T-helper 17 cell (primary cell): ENCODE measurements around the gene FTCD. TPM values are rescaled to one million over a fixed set of nuclear protein-coding genes. Genes with fewer than 3 reads are reported as not detected.
"Not testable (repeated sequence)": the region's sequence is repeated elsewhere in the genome, so short reads cannot be mapped to it uniquely, and the experiment has no call there.

Experiments
- ATAC-seq: fragments of 150-1000 bp; cut with Tn5 transposase; 2 replicates; pipeline ENCODE4 v1.10.0; 2021; ENCODE audit warnings: mild to moderate bottlenecking, moderate library complexity
- DNase-seq, 3 donors: peaks; one replicate each; pipeline versions ENCODE4 v3.0.0 to v3.0.0-alpha.2; 2020 to 2021
- H3K9me3 ChIP-seq: one replicate; pipeline ENCODE4 v1.7.0; 2013; ENCODE audit warnings: low read length, mild to moderate bottlenecking; ENCODE audit not compliant: control insufficient read depth, poor library complexity, severe bottlenecking
- H3K27ac Mint-ChIP-seq: one replicate; pipeline ENCODE4 v1.8.0; 2022; ENCODE audit warnings: mild to moderate bottlenecking, moderate library complexity, mixed read lengths
- H3K27me3 Mint-ChIP-seq: one replicate; pipeline ENCODE4 v1.8.0; 2022; ENCODE audit warnings: mixed read lengths
- H3K36me3 Mint-ChIP-seq: one replicate; pipeline ENCODE4 v1.8.0; 2022; ENCODE audit warnings: low read depth, mixed read lengths
- H3K4me1 Mint-ChIP-seq: one replicate; pipeline ENCODE4 v1.8.0; 2022; ENCODE audit warnings: mild to moderate bottlenecking, mixed read lengths
- H3K4me3 Mint-ChIP-seq: one replicate; pipeline ENCODE4 v1.8.0; 2022; ENCODE audit warnings: mild to moderate bottlenecking, moderate library complexity, mixed read lengths
- total RNA-seq, 4 donors: library from RNA in 2 of 4; stranded (reverse) in 2 of 4; gene quantifications; one replicate each; pipeline ENCODE4 v1.2.3 and lab custom pipeline; 2022 to 2026

FTCD gene
- total RNA-seq, 2 donors from 2014 or later: 1.1 TPM; not detected in 1

DNA sequence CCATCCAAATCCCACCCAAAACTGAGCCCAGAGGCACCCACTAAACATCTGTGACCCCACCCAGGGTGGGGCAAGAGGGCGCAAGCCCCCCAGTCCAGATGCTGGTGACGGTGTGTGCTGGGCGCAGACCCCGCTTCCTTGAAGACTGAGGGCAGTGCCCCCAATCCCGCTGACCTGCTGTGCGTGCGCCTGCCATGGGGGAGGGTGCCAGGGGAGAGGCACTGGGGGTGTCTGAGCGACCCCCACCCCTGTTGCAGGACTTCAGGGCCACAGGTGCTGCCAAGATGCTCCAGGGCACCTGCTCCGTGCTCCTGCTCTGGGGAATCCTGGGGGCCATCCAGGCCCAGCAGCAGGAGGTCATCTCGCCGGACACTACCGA lies 44.2 kb downstream of the FTCD start:
- Mint-ChIP-seq H3K27me3 (peaks cover 8% of the 10 kb centered on the region), H3K4me1 (no peaks in the 10 kb centered on the region), H3K4me3 (no peak overlapping the region), H3K36me3 (no peaks in the 10 kb centered on the region), H3K27ac (no peak overlapping the region)
- DNase-seq (peak in 1 of 3 donors; percentile 3), ATAC-seq (no peak)
- peaks cover 3% of the 10 kb centered on the region for H3K9me3 ChIP-seq

GRCh38 chr21:46110499-46111192 lies 44.7 kb downstream of the FTCD start:
- H3K27me3 Mint-ChIP-seq: peaks cover 8% of the 10 kb centered on the region
- DNase-seq: peak in 1 of 3 donors; percentile 4

GRCh38 chr21:46109313-46110221 lies 45.8 kb downstream of the FTCD start:
- no peak overlapping the region for H3K27ac Mint-ChIP-seq
- H3K4me1 Mint-ChIP-seq: no peaks in the 10 kb centered on the region
- DNase-seq: peak in 2 of 3 donors; percentile 4 to 8
- no peak overlapping the region for H3K4me3 Mint-ChIP-seq
- H3K36me3 Mint-ChIP-seq: no peaks in the 10 kb centered on the region
- no peak for ATAC-seq
- peaks cover 3% of the 10 kb centered on the region for H3K9me3 ChIP-seq
- peaks cover 8% of the 10 kb centered on the region for H3K27me3 Mint-ChIP-seq

More at GRCh38 chr21:46110499-46111192, 44.7 kb downstream of the FTCD start:
- H3K36me3 Mint-ChIP-seq: no peaks in the 10 kb centered on the region
- H3K4me1 Mint-ChIP-seq: no peaks in the 10 kb centered on the region
- ATAC-seq: no peak
- H3K9me3 ChIP-seq: peaks cover 3% of the 10 kb centered on the region
- no peak overlapping the region for H3K27ac Mint-ChIP-seq
- no peak overlapping the region for H3K4me3 Mint-ChIP-seq

DNA sequence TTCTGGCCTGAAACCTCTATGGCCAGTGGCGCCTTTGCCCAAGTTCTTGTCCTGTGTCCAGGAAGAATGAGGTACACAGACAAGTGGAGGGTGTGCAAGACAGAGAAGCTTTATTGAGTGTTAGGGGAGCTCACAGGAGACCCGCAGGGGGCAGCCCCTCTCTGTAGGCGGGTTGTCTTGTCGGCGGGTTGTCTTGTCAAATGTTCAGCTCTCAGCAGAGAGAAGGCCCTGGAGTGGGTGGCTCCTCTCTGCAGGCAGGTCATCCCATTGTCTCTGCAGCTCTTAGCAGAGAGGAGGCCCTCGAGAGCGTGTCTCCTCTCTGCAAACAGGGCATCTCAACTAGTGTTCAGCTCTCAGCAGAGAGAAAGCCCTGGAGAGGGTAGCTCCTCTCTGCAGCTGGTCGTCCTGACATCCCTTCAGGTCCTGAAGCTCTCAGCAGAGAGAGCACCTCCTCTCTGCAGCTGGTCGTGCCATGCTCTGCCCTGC lies 46.5 kb downstream of the FTCD start:
- no peaks in the 10 kb centered on the region for H3K4me1 Mint-ChIP-seq
- ATAC-seq (no peak), DNase-seq (no peak)
- H3K4me3 Mint-ChIP-seq: no peak overlapping the region
- no peaks in the 10 kb centered on the region for H3K36me3 Mint-ChIP-seq
- no peak overlapping the region for H3K27ac Mint-ChIP-seq
- H3K9me3 ChIP-seq: peaks cover 3% of the 10 kb centered on the region
- H3K27me3 Mint-ChIP-seq: peaks cover 8% of the 10 kb centered on the region

DNA sequence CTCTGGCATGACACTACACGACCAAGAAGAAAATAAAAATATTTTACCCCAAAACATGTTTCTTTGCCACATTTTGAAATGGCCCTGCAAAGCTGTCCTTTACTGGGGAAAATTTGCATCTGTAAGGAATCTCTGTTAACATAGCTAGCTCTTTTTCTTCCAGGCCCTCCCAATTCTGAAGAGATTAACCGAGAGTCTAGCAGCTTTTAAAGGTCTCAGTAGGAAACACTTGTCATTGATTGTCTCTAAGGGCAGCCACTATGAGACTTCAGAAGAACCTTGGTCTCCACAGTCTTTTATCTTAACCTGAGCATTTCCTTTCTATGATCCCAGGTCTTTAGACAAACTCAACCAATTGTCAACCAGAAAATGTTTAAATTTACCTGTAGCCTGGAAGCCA lies 48.0 kb downstream of the FTCD start:
- ATAC-seq, H3K36me3 Mint-ChIP-seq, H3K27me3 Mint-ChIP-seq, H3K27ac Mint-ChIP-seq, DNase-seq, H3K4me1 Mint-ChIP-seq, H3K4me3 Mint-ChIP-seq, H3K9me3 ChIP-seq: not testable (repeated sequence)

GRCh38 chr21:46104104-46104503 lies 51.3 kb downstream of the FTCD start:
- Mint-ChIP-seq H3K36me3 (no peaks in the 10 kb centered on the region), H3K4me1 (no peaks in the 10 kb centered on the region), H3K27me3 (peaks cover 29% of the 10 kb centered on the region), H3K27ac (no peak overlapping the region), H3K4me3 (no peak overlapping the region)
- no peak for DNase-seq
- peaks cover 9% of the 10 kb centered on the region for H3K9me3 ChIP-seq
- ATAC-seq: no peak

- no peak overlapping the region for H3K4me3 Mint-ChIP-seq
- ATAC-seq (no peak), DNase-seq (no peak)
- no peak overlapping the region for H3K27ac Mint-ChIP-seq
- peaks cover 7% of the 10 kb centered on the region for H3K4me1 Mint-ChIP-seq
- H3K9me3 ChIP-seq: peaks cover 6% of the 10 kb centered on the region
- peaks cover 25% of the 10 kb centered on the region for H3K27me3 Mint-ChIP-seq
- H3K36me3 Mint-ChIP-seq: peaks cover 3% of the 10 kb centered on the region
Measured at GRCh38 chr21:46100906-46101305, 54.5 kb downstream of the FTCD start.

DNA sequence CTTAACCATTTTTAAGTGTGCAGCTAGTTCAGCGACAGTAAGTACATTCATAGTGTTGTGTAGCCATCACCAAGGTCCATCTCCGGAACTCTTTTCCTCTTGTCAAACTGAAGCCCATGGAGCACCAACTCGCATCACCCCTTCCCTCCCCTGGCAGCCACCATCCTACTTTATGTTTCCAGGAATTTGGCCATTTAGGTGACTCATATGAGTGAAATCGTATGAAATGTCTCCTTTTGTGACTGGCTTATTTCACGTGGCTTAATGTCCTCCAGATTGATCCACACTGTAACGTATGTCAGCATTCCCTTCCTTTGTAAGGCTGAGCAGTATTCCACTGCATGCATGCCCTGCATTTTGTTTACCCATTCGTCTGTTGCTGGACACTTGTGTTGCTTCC lies 55.0 kb downstream of the FTCD start:
- H3K27ac Mint-ChIP-seq: no peak overlapping the region

DNA sequence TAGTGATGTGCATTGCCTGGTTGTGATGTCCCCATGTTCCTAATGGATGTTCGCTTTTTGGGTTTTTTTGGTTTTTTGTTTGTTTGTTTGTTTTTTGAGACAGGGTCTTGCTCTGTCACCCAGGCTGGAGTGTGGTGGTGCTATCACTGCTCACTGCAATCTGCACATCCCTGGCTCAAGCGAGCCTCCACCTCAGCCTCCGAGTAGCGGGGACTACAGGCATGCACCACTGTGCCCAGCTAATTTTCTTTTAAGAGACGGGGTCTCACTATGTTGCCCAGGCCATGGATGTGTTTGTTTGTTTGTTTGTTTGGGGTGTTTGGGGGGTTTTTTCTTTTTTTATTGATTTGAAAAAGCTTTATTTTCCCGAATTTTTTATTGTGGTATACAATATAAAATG lies 55.4 kb downstream of the FTCD start:
- no peak overlapping the region for H3K27ac Mint-ChIP-seq
- peaks cover 25% of the 10 kb centered on the region for H3K27me3 Mint-ChIP-seq
- H3K9me3 ChIP-seq: peaks cover 6% of the 10 kb centered on the region
- H3K4me3 Mint-ChIP-seq: peak overlapping the region; percentile 13
- H3K4me1 Mint-ChIP-seq: peaks cover 10% of the 10 kb centered on the region
- DNase-seq (no peak), ATAC-seq (no peak)
- H3K36me3 Mint-ChIP-seq: peaks cover 3% of the 10 kb centered on the region

More for the DNA sequence above, 55.0 kb downstream of the FTCD start:
- Mint-ChIP-seq H3K36me3 (peaks cover 3% of the 10 kb centered on the region), H3K27me3 (peaks cover 25% of the 10 kb centered on the region), H3K4me1 (peaks cover 9% of the 10 kb centered on the region), H3K4me3 (no peak overlapping the region)
- H3K9me3 ChIP-seq: peaks cover 6% of the 10 kb centered on the region
- ATAC-seq (no peak), DNase-seq (no peak)

GRCh38 chr21:46099476-46099875 lies 55.9 kb downstream of the FTCD start:
- H3K4me1 Mint-ChIP-seq: peaks cover 10% of the 10 kb centered on the region
- H3K27me3 Mint-ChIP-seq: peaks cover 25% of the 10 kb centered on the region
- peaks cover 3% of the 10 kb centered on the region for H3K36me3 Mint-ChIP-seq
- no peak overlapping the region for H3K27ac Mint-ChIP-seq
- DNase-seq: peak in 2 of 3 donors; percentile 6 to 9
- peaks cover 6% of the 10 kb centered on the region for H3K9me3 ChIP-seq
- H3K4me3 Mint-ChIP-seq: no peak overlapping the region
- no peak for ATAC-seq

DNA sequence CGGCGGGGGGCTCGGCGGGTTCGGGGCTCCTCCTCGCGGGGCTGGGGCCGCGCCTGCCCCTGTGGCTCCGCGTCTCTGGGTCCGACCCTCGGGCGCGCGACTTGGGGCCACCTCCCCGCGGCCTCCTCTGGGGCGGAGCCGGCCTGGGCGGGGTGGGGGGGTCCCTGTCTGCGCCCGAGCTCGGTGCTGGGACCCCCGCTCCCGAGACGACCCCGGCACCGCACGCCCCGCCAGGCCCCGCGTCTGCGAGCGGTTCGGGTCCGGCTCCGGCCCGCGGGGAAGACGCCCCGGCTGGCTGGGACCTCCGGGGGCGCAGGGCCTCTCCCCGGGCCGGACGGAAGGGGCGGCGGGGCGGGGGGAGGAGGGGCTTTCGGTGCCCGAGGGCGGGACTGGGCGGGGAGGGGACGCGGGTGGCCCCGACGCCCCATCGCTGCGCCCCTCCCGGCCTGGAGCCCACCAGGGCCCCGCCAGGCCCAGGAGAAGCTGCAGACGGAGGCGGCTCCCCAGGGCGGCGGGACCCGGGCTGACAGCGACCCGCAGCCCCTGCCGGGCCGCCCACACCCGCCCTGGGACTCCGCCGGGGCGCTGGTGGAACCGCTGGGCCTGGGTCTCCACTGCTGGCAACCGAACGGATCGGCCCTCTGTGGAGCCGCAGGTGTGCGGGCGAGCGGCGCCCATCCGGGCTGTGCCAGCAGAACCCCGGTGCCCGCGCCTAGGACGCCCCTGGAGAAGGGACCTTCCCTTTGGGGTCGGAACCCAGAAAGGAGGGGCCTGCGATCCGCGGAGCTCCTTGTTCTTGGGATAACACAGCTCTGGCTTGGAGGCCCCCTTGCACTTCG lies 56.9 kb downstream of the FTCD start:
- ATAC-seq: peak; percentile 50
- Mint-ChIP-seq H3K27ac (no peak overlapping the region), H3K36me3 (peaks cover 3% of the 10 kb centered on the region), H3K4me1 (peaks cover 10% of the 10 kb centered on the region), H3K4me3 (peak overlapping the region; percentile 79), H3K27me3 (peaks cover 25% of the 10 kb centered on the region)
- peaks cover 6% of the 10 kb centered on the region for H3K9me3 ChIP-seq
- DNase-seq: peak in 2 of 3 donors; percentile 8 to 15

GRCh38 chr21:46097336-46098293 lies 57.8 kb downstream of the FTCD start, which contains the start of gene COL6A2:
TSS of gene COL6A2 (plus strand) at chr21:46098112.
- H3K4me1 Mint-ChIP-seq: peaks cover 10% of the 10 kb centered on the region

More at GRCh38 chr21:46097336-46098293, 57.8 kb downstream of the FTCD start, which contains the start of gene COL6A2:
- peak within 1 kb of the TSS; percentile 68 for H3K27ac Mint-ChIP-seq
- peaks cover 4% of the 10 kb centered on the region for H3K9me3 ChIP-seq
- H3K36me3 Mint-ChIP-seq: peaks cover 3% of the 10 kb centered on the region
- peak within 1 kb of the TSS; percentile 85 for H3K4me3 Mint-ChIP-seq
- peak; percentile 86 for ATAC-seq
- peak; percentile 22 to 35 (median 28) for DNase-seq
- H3K27me3 Mint-ChIP-seq: peaks cover 25% of the 10 kb centered on the region
